Endothelial cell (in vitro differentiated cells): Measurements from ENCODE around the gene USP33. TPM values are rescaled to one million over a fixed set of nuclear protein-coding genes. Genes with fewer than 3 reads are reported as not detected.

ENCODE experiments used
- DNase-seq: peaks from one replicate; pipeline ENCODE4 v3.0.0; 2021; ENCODE audit warnings: low spot score
- H3K27ac Mint-ChIP-seq: one replicate; pipeline ENCODE4 v1.8.0; 2021; ENCODE audit warnings: mixed read lengths, inconsistent platforms; ENCODE audit not compliant: unreplicated experiment
- H3K27me3 Mint-ChIP-seq: one replicate; pipeline ENCODE4 v1.8.0; 2021; ENCODE audit warnings: mild to moderate bottlenecking, moderate library complexity, mixed read lengths, inconsistent platforms; ENCODE audit not compliant: unreplicated experiment
- H3K36me3 Mint-ChIP-seq: one replicate; pipeline ENCODE4 v1.8.0; 2021; ENCODE audit warnings: mild to moderate bottlenecking, low read depth, mixed read lengths, inconsistent platforms; ENCODE audit not compliant: unreplicated experiment
- H3K4me1 Mint-ChIP-seq: one replicate; pipeline ENCODE4 v1.8.0; 2021; ENCODE audit warnings: mild to moderate bottlenecking, mixed read lengths, inconsistent platforms; ENCODE audit not compliant: unreplicated experiment
- H3K4me3 Mint-ChIP-seq: one replicate; pipeline ENCODE4 v1.8.0; 2021; ENCODE audit warnings: mild to moderate bottlenecking, mixed read lengths, inconsistent platforms; ENCODE audit not compliant: unreplicated experiment
- H3K9me3 Mint-ChIP-seq: one replicate; pipeline ENCODE4 v1.8.0; 2021; ENCODE audit warnings: mixed read lengths, inconsistent platforms; ENCODE audit not compliant: unreplicated experiment
- total RNA-seq: library from RNA; stranded (reverse); fragmentation: NEBNext Ultra II Directional; extraction: Animal tissue kit (Norgen Biotek cat#: 25700); gene quantifications from one replicate; pipeline ENCODE4 v1.2.1, GENCODE V29; 2021; ENCODE audit not compliant: unreplicated experiment
- TF ChIP-seq, protein P1 (sequence below): fragments of 200-600 bp; sonication (generic); IDR thresholded peaks from one replicate; pipeline ENCODE4 v1.5.0; 2021; ENCODE audit warnings: antibody characterized with exemption; ENCODE audit not compliant: unreplicated experiment

The USP33 gene
- total RNA-seq, 1 donor from 2014 or later: 58.5 TPM

DNA sequence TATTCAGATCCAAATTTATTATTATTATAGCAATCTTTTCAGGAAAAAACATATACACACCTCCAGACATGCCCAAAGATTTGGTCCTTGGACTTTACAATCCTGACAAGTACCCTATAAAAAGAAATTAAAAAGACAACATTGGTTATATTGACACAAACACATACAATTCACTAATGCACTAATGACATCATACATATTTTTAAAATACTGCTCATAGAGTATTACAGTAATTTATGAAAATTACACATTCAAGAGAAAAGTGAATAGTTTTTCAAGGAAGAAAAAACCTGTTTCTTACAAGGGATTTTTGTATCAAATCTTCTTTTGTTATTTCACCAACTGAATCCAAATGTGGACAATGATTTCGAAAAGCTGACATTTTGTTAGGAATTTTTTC is 18.3 kb downstream of the USP33 start:
- no peak overlapping the region for H3K27ac Mint-ChIP-seq

DNA sequence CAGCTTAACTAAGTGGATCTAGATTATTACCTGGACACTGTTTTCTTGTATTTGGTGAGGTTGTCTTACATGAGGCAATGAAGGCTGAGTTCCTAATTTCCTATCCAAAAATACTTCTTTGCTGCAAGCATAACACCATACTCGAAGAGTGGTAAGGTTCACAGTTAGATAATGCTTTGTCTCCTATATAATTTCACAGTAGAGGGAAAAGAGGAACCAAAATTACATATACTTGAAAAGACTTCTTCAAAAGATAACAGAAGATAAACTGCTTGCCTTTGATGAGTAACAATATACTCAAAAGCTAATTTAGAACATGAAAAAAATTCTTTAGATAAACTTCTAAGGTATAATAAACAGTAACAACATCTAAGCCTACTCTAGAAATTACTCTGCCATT is 20.4 kb downstream of the USP33 start:
- no peak overlapping the region for H3K27ac Mint-ChIP-seq
- no peak for DNase-seq
- TF ChIP-seq, protein P1, sequence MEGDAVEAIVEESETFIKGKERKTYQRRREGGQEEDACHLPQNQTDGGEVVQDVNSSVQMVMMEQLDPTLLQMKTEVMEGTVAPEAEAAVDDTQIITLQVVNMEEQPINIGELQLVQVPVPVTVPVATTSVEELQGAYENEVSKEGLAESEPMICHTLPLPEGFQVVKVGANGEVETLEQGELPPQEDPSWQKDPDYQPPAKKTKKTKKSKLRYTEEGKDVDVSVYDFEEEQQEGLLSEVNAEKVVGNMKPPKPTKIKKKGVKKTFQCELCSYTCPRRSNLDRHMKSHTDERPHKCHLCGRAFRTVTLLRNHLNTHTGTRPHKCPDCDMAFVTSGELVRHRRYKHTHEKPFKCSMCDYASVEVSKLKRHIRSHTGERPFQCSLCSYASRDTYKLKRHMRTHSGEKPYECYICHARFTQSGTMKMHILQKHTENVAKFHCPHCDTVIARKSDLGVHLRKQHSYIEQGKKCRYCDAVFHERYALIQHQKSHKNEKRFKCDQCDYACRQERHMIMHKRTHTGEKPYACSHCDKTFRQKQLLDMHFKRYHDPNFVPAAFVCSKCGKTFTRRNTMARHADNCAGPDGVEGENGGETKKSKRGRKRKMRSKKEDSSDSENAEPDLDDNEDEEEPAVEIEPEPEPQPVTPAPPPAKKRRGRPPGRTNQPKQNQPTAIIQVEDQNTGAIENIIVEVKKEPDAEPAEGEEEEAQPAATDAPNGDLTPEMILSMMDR: no peak
- no peak overlapping the region for H3K4me3 Mint-ChIP-seq
- H3K36me3 Mint-ChIP-seq: no peaks in the 10 kb centered on the region
- H3K27me3 Mint-ChIP-seq: peaks cover 2% of the 10 kb centered on the region
- no peaks in the 10 kb centered on the region for H3K4me1 Mint-ChIP-seq
- no peaks in the 10 kb centered on the region for H3K9me3 Mint-ChIP-seq

More for the DNA sequence above, 18.3 kb downstream of the USP33 start:
- no peak for DNase-seq
- H3K27me3 Mint-ChIP-seq: peaks cover 2% of the 10 kb centered on the region
- H3K36me3 Mint-ChIP-seq: no peaks in the 10 kb centered on the region
- TF ChIP-seq, protein P1: no peak
- no peaks in the 10 kb centered on the region for H3K9me3 Mint-ChIP-seq
- peaks cover 4% of the 10 kb centered on the region for H3K4me1 Mint-ChIP-seq
- H3K4me3 Mint-ChIP-seq: no peak overlapping the region

DNA sequence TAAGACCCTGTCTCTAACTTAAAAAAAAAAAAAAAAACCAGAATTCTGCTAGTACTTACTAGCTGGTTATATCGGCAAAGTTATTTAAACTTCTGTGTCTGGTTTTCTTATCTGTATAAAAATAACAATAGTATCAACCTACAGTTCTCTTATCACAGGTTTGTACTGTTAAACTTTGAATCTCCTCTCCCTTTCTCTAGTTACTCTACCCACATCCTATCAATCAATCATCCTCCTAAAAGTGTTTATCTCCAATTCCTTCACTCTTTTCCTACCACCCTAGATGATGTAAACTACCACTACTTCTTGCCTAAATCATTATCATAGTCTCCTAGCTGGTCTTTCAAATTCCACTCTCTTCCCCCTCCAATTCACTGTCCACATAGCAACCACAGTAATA is 27.6 kb downstream of the USP33 start:
- H3K9me3 Mint-ChIP-seq: no peaks in the 10 kb centered on the region
- H3K36me3 Mint-ChIP-seq: peaks cover 3% of the 10 kb centered on the region
- DNase-seq: no peak
- TF ChIP-seq, protein P1: no peak
- peak overlapping the region; percentile 44 for H3K27ac Mint-ChIP-seq
- no peaks in the 10 kb centered on the region for H3K4me1 Mint-ChIP-seq
- peaks cover 3% of the 10 kb centered on the region for H3K27me3 Mint-ChIP-seq
- no peak overlapping the region for H3K4me3 Mint-ChIP-seq

DNA sequence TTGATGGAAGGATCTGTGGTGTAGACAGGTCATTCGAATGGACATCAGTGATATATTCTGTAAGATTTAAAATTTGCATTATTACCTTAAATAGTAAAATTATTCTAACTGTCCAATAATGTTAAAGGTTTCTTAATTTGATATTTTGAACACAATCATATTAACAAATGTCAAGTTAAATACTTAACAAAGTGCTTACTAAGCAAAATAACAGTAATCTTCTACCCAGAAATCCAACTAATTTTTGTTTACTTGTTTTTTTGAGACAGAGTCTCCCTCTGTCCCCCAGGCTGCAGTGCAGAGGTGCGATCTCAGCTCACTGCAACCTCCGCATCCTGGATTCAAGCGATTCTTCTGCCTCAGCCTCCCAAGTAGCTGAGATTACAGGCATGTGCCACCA is 33.9 kb downstream of the USP33 start:
- Mint-ChIP-seq H3K27me3 (peaks cover 2% of the 10 kb centered on the region), H3K36me3 (peaks cover 28% of the 10 kb centered on the region), H3K4me3 (no peak overlapping the region), H3K9me3 (no peaks in the 10 kb centered on the region), H3K4me1 (no peaks in the 10 kb centered on the region), H3K27ac (no peak overlapping the region)
- DNase-seq: no peak
- TF ChIP-seq, protein P1: no peak

DNA sequence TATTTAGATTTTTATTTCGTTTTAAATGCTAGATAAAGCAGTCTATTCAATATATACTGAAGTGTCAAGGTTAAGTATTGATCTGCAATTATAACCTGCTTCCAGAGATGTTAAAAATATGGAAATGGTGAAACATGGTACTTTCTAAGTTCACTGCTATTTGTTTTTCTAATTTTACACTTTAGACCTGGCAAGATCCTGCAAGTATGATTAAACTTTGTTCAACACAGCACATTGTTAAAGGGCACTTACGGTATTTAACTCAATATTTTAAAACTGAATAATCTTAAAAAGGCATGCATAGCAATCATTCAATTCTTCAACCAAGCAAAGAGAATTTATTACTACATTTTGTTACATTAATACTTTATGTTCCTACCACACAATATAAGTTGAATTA is 41.5 kb downstream of the USP33 start:
- Mint-ChIP-seq H3K36me3 (peaks cover 16% of the 10 kb centered on the region), H3K27ac (no peak overlapping the region), H3K4me3 (no peak overlapping the region), H3K4me1 (peaks cover 4% of the 10 kb centered on the region), H3K27me3 (no peaks in the 10 kb centered on the region), H3K9me3 (no peaks in the 10 kb centered on the region)
- TF ChIP-seq, protein P1: no peak
- no peak for DNase-seq
